H9 (cell line): Measurements from ENCODE around the gene ADTRP. TPM values are rescaled to one million over a fixed set of nuclear protein-coding genes. Genes with fewer than 3 reads are reported as not detected.

Experiments
- DNase-seq: peaks from one replicate; pipeline ENCODE4 v3.0.0-alpha.2; 2017
- H2AFZ ChIP-seq: one replicate; pipeline ENCODE4 v1.6.1; 2013; ENCODE audit warnings: mild to moderate bottlenecking, low read length, control low read depth, moderate library complexity
- H2AK5ac ChIP-seq: 2 replicates; pipeline ENCODE4 v1.6.1; 2013; ENCODE audit warnings: low read length, control low read depth, mixed read lengths; ENCODE audit not compliant: insufficient read length
- H2BK120ac ChIP-seq: one replicate; pipeline ENCODE4 v1.6.1; 2013; ENCODE audit warnings: low read depth, mild to moderate bottlenecking, low read length, control low read depth, inconsistent platforms; ENCODE audit not compliant: poor library complexity, severe bottlenecking
- H2BK12ac ChIP-seq: 2 replicates; pipeline ENCODE4 v1.6.1; 2013; ENCODE audit warnings: low read length, control low read depth, mixed read lengths, low read depth; ENCODE audit not compliant: insufficient read length
- H2BK15ac ChIP-seq: 2 replicates; pipeline ENCODE4 v1.6.1; 2013; ENCODE audit warnings: low read depth, low read length, control low read depth
- H2BK20ac ChIP-seq: one replicate; pipeline ENCODE4 v1.6.1; 2013; ENCODE audit warnings: low read depth, mild to moderate bottlenecking, low read length, control low read depth, inconsistent platforms; ENCODE audit not compliant: poor library complexity, severe bottlenecking
- H2BK5ac ChIP-seq: 2 replicates; pipeline ENCODE4 v1.6.1; 2013; ENCODE audit warnings: low read length, control low read depth, mixed read lengths; ENCODE audit not compliant: insufficient read length
- H3K14ac ChIP-seq: 2 replicates; pipeline ENCODE4 v1.6.1; 2013; ENCODE audit warnings: low read length, control low read depth; ENCODE audit not compliant: insufficient read depth
- H3K18ac ChIP-seq: 2 replicates; pipeline ENCODE4 v1.6.1; 2013; ENCODE audit warnings: low read depth, mild to moderate bottlenecking, mixed read lengths, low read length, control low read depth; ENCODE audit not compliant: insufficient read length
- H3K23ac ChIP-seq: 2 replicates; pipeline ENCODE4 v1.6.1; 2013; ENCODE audit warnings: low read length, control low read depth, mixed read lengths, low read depth; ENCODE audit not compliant: insufficient read length
- H3K23me2 ChIP-seq: 2 replicates; pipeline ENCODE4 v1.6.1; 2013; ENCODE audit warnings: low read depth, mild to moderate bottlenecking, mixed read lengths, low read length, control low read depth; ENCODE audit not compliant: insufficient read length, poor library complexity, severe bottlenecking
- H3K27ac ChIP-seq: 2 replicates; pipeline ENCODE4 v1.5.1; 2013; ENCODE audit warnings: low read length, control low read depth, mixed read lengths, low read depth; ENCODE audit not compliant: insufficient read length
- H3K27me3 ChIP-seq: 2 replicates; pipeline ENCODE4 v1.6.1; 2013; ENCODE audit warnings: low read length, control low read depth, inconsistent platforms; ENCODE audit not compliant: insufficient read depth
- H3K4ac ChIP-seq: 2 replicates; pipeline ENCODE4 v1.6.1; 2013; ENCODE audit warnings: low read depth, mild to moderate bottlenecking, control low read depth, inconsistent platforms, low read length, moderate library complexity
- H3K4me1 ChIP-seq: 2 replicates; pipeline ENCODE4 v1.6.1; 2013; ENCODE audit warnings: low read length, control low read depth, inconsistent platforms; ENCODE audit not compliant: insufficient read depth
- H3K4me2 ChIP-seq: 2 replicates; pipeline ENCODE4 v1.6.1; 2013; ENCODE audit warnings: low read length, control low read depth, mixed read lengths; ENCODE audit not compliant: insufficient read length, insufficient read depth
- H3K56ac ChIP-seq: 2 replicates; pipeline ENCODE4 v1.6.1; 2013; ENCODE audit warnings: low read depth, mild to moderate bottlenecking, mixed read lengths, low read length, control low read depth; ENCODE audit not compliant: insufficient read length
- H3K79me1 ChIP-seq: 2 replicates; pipeline ENCODE4 v1.6.1; 2013; ENCODE audit warnings: low read depth, mild to moderate bottlenecking, moderate library complexity, low read length, control low read depth, inconsistent platforms; ENCODE audit not compliant: insufficient read depth, poor library complexity, severe bottlenecking
- H3K79me2 ChIP-seq: 2 replicates; pipeline ENCODE4 v1.6.1; 2013; ENCODE audit warnings: low read length, control low read depth, inconsistent platforms; ENCODE audit not compliant: insufficient read depth
- H3K9ac ChIP-seq: 2 replicates; pipeline ENCODE4 v1.6.1; 2013; ENCODE audit warnings: low read length, control low read depth, mixed read lengths; ENCODE audit not compliant: insufficient read length; ENCODE audit errors: extremely low read depth
- H3K9me3 ChIP-seq: one replicate; pipeline ENCODE4 v1.6.1; 2013; ENCODE audit warnings: low read depth, low read length, inconsistent platforms; ENCODE audit not compliant: control insufficient read depth
- H3T11ph ChIP-seq: one replicate; pipeline ENCODE4 v1.6.1; 2013; ENCODE audit warnings: mild to moderate bottlenecking, low read length, control low read depth, inconsistent platforms
- H4K20me1 ChIP-seq: one replicate; pipeline ENCODE4 v1.6.1; 2013; ENCODE audit not compliant: control insufficient read depth, insufficient read length, insufficient read depth
- H4K5ac ChIP-seq: 2 replicates; pipeline ENCODE4 v1.6.1; 2013; ENCODE audit warnings: low read depth, mild to moderate bottlenecking, mixed read lengths, low read length, control low read depth; ENCODE audit not compliant: insufficient read length
- H4K8ac ChIP-seq: replicated peaks from 2 replicates; pipeline ENCODE4 v1.6.1; 2013; ENCODE audit warnings: low read length, control low read depth, mixed read lengths, low read depth; ENCODE audit not compliant: insufficient read length
- H4K91ac ChIP-seq: 2 replicates; pipeline ENCODE4 v1.6.1; 2013; ENCODE audit warnings: low read depth, mild to moderate bottlenecking, moderate library complexity, mixed read lengths, low read length, control low read depth; ENCODE audit not compliant: insufficient read length
- H3K27ac Mint-ChIP-seq, 3 experiments: 2 replicates in 2 of 3; 3 replicates in 1 of 3; pipeline ENCODE4 v1.8.0; 2020 to 2021; ENCODE audit warnings: mixed read lengths in 3 of 3, mild to moderate bottlenecking in 1 of 3, moderate library complexity in 1 of 3
- H3K27me3 Mint-ChIP-seq: 2 replicates; pipeline ENCODE4 v1.8.0; 2021; ENCODE audit warnings: low read depth, mild to moderate bottlenecking, moderate library complexity, mixed read lengths
- H3K36me3 Mint-ChIP-seq, 3 experiments: 2 replicates in 2 of 3; 3 replicates in 1 of 3; pipeline ENCODE4 v1.8.0; 2020 to 2021; ENCODE audit warnings: low read depth in 3 of 3, mixed read lengths in 3 of 3; ENCODE audit not compliant: insufficient read depth in 1 of 3
- H3K4me1 Mint-ChIP-seq, 2 experiments: 2 replicates each; pipeline ENCODE4 v1.8.0; 2020; ENCODE audit warnings: mixed read lengths in 2 of 2
- H3K4me3 Mint-ChIP-seq, 2 experiments: 2 replicates in 1 of 2; 3 replicates in 1 of 2; pipeline ENCODE4 v1.8.0; 2020 to 2021; ENCODE audit warnings: mild to moderate bottlenecking in 2 of 2, mixed read lengths in 2 of 2, moderate library complexity in 1 of 2
- H3K9me3 Mint-ChIP-seq, 2 experiments: 2 replicates in 1 of 2; 3 replicates in 1 of 2; pipeline ENCODE4 v1.8.0; 2020; ENCODE audit warnings: mild to moderate bottlenecking in 2 of 2, mixed read lengths in 2 of 2, moderate library complexity in 1 of 2
- CTCF ChIP-seq: fragments of 200-600 bp; sonication (generic); conservative IDR thresholded peaks from 3 replicates; pipeline ENCODE4 v1.8.0; 2021; ENCODE audit warnings: antibody characterized with exemption, mild to moderate bottlenecking
- WGBS: extraction: QIAGEN DNeasy Blood & Tissue Kit; methylation state at CpG from one replicate; pipeline ENCODE4 v1.1.7; 2013; ENCODE audit warnings: missing lambda C conversion rate, low lambda C conversion rate, mixed read lengths; ENCODE audit not compliant: insufficient read length; ENCODE audit errors: extremely low coverage; 5-methylcytosine and 5-hydroxymethylcytosine counted together
- total RNA-seq: library from RNA; stranded (reverse); gene quantifications from 2 replicates; pipeline ENCODE4 v1.2.1, GENCODE V29; 2021

Gene ADTRP
- total RNA-seq, 1 experiment from 2014 or later, result not detected

DNA sequence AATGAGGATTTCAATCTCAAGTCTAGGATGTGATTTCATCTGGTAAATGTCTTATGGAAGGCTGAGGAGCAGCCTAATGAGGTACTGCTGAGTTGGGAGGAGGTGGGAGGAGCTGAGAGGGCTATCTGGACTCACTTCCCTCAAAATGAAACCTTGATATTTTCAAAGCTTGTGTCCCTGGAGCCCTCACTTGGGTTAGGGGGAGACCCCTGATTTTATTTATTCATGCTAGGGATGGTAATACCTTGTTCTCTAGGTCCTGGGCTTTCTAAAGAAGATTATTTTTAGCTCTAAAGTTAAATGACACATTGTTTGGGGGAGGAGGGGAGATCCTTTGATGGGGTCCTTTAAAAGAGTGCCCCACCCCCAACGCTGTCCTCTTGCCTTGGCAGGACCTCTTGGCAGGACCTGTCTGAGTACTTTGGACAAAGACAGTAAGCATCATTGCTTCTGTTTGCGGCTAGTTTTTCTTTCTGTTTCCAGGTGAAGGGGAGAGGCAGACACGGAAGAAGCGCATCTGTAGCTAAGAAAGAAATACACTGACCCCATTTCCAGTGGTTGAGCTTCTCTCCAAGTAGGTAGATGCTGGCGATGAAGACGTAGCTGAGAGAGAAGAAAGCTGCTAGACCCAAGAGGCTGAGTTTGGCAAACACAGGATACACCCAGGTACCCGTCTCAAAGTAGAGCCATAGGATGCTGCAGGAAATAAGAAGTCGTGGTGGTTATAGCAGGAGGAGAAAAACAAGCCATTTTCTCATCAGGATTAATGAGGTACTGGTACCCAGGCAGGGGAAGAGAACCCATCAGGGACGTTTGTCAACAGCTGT is 55.6 kb downstream of the ADTRP start:
- H3K27me3 ChIP-seq, result no peaks in the 10 kb centered on the region
- H3T11ph ChIP-seq, result no peak overlapping the region
- no peaks in the 10 kb centered on the region for H3K9me3 ChIP-seq
- no peaks in the 10 kb centered on the region for H3K79me1 ChIP-seq
- no peaks in the 10 kb centered on the region for H3K27me3 Mint-ChIP-seq
- H3K36me3 Mint-ChIP-seq, result no peaks in the 10 kb centered on the region; a peak in 1 of 7 replicates
- no peak overlapping the region for H2BK5ac ChIP-seq
- no peak overlapping the region for H3K27ac ChIP-seq
- H4K91ac ChIP-seq, result no peak overlapping the region
- H2AK5ac ChIP-seq, result no peak overlapping the region
- no peak for DNase-seq
- H3K4me3 Mint-ChIP-seq, result no peak overlapping the region
- H4K20me1 ChIP-seq, result no peaks in the 10 kb centered on the region
- H4K5ac ChIP-seq, result no peak overlapping the region
- H4K8ac ChIP-seq, result no peak overlapping the region
- H2BK120ac ChIP-seq, result no peak overlapping the region
- H3K4me1 Mint-ChIP-seq, result 0 out of 4 replicates have a peak, but pooled peaks cover 0 to under 1% of the 10 kb centered on the region in 2 experiments
- no peak overlapping the region for H2AFZ ChIP-seq
- H2BK20ac ChIP-seq, result no peak overlapping the region
- H3K23me2 ChIP-seq, result no peaks in the 10 kb centered on the region
- H2BK12ac ChIP-seq, result no peak overlapping the region
- no peak overlapping the region for H3K27ac Mint-ChIP-seq
- H2BK15ac ChIP-seq, result no peak overlapping the region
- no peak overlapping the region for H3K4ac ChIP-seq
- no peaks in the 10 kb centered on the region for H3K4me1 ChIP-seq
- no peaks in the 10 kb centered on the region for H3K79me2 ChIP-seq
- no peak for TF ChIP-seq CTCF
- H3K23ac ChIP-seq, result no peak overlapping the region
- H3K56ac ChIP-seq, result no peak overlapping the region
- H3K18ac ChIP-seq, result no peak overlapping the region
- H3K9ac ChIP-seq, result no peak overlapping the region
- H3K9me3 Mint-ChIP-seq, result no peaks in the 10 kb centered on the region; a peak in 2 of 5 replicates
- no CpG with 5 or more reads among the region's 9 CpGs for WGBS
- no peak overlapping the region for H3K4me2 ChIP-seq
- H3K14ac ChIP-seq, result no peak overlapping the region
